GM19099 (cell line): ENCODE results near the gene DNAJC5G.

ENCODE experiments used
- POLR2A ChIP-seq: IDR thresholded peaks from 3 replicates; pipeline ENCODE4 v1.6.1; 2011; ENCODE audit warnings: low read depth; ENCODE audit not compliant: insufficient read length; ENCODE audit errors: extremely low read depth

Gene DNAJC5G

GRCh38 chr2:27263287-27264252 is 11.7 kb upstream of the DNAJC5G start:
- no peak for TF ChIP-seq POLR2A

- TF ChIP-seq POLR2A, result no peak
Measured at GRCh38 chr2:27264253-27264752, 10.9 kb upstream of the DNAJC5G start.

GRCh38 chr2:27264753-27265535 is 10.3 kb upstream of the DNAJC5G start:
- no peak for TF ChIP-seq POLR2A

GRCh38 chr2:27265536-27265870 is 9.7 kb upstream of the DNAJC5G start:
- TF ChIP-seq POLR2A, result no peak

GRCh38 chr2:27270131-27270530 is 5.1 kb upstream of the DNAJC5G start:
- no peak for TF ChIP-seq POLR2A

- no peak for TF ChIP-seq POLR2A
Measured at GRCh38 chr2:27270670-27271069, 4.6 kb upstream of the DNAJC5G start.

GRCh38 chr2:27271631-27272340 is 3.4 kb upstream of the DNAJC5G start:
- no peak for TF ChIP-seq POLR2A

- TF ChIP-seq POLR2A, result no peak
Measured at GRCh38 chr2:27278010-27278409, 2.8 kb downstream of the DNAJC5G start.

GRCh38 chr2:27280826-27281225 is 5.6 kb downstream of the DNAJC5G start:
- TF ChIP-seq POLR2A, result no peak

GRCh38 chr2:27281442-27281841 is 6.2 kb downstream of the DNAJC5G start:
- TF ChIP-seq POLR2A, result no peak

GRCh38 chr2:27281855-27282559 is 6.8 kb downstream of the DNAJC5G start, which contains the start of gene TRIM54:
TSS of gene TRIM54 (plus strand) at chr2:27282429. CDS start at chr2:27282732, 303 bp downstream.
- no peak for TF ChIP-seq POLR2A

- no peak for TF ChIP-seq POLR2A
Measured at GRCh38 chr2:27282892-27283291, 7.7 kb downstream of the DNAJC5G start.

- TF ChIP-seq POLR2A, result no peak
Measured at GRCh38 chr2:27284996-27285395, 9.8 kb downstream of the DNAJC5G start.

GRCh38 chr2:27285481-27285880 is 10.2 kb downstream of the DNAJC5G start:
- no peak for TF ChIP-seq POLR2A
